Measurements from ENCODE around the gene HOXD3. TPM values are rescaled to one million over a fixed set of nuclear protein-coding genes. Genes with fewer than 3 reads are reported as not detected.
A peak's percentile ranks its signal among the peaks of the same experiment; 100 is the strongest.

Gene HOXD3
- total RNA-seq, 8 experiments from 2014 or later, result 8.9 to 47.6 (median 22.3) TPM

- 0 to 20% (median 0%) methylated on average over 1 to 9 of the region's 98 CpGs; no CpG with 5 or more reads in 4 of the 10 experiments for WGBS, 10 experiments
- ATAC-seq (replicated peaks in 6 of 8), result peak; percentile 30 to 69 (median 57)
- Histone ChIP-seq H3K27ac (peak overlapping the region in 1 of 2 donors; percentile 58), H3K4me3 (peak overlapping the region; percentile 41 to 76 (median 55)), H3K4me1 (replicated peaks in 1 of 2) (peaks cover 13 to 19% of the 10 kb centered on the region in 2 donors)
- in situ Hi-C loops (cut with MboI; ENCODE audit: low pct_unique_long_range_greater_than_20kb in 2 of 9, low sequenced_read_pairs in 9 of 9, unreplicated experiment in 9 of 9), result no loop called here
These were observed 31.9 kb downstream of the HOXD3 start for GRCh38 chr2:176188774-176189680.

GRCh38 chr2:176189681-176190641 is 32.9 kb downstream of the HOXD3 start:
- Histone ChIP-seq H3K4me3 (peak overlapping the region; percentile 41 to 76 (median 55)), H3K27ac (peak overlapping the region in 1 of 2 donors; percentile 58), H3K4me1 (replicated peaks in 1 of 2) (peaks cover 13 to 19% of the 10 kb centered on the region in 2 donors)
- in situ Hi-C loops (cut with MboI; ENCODE audit: low pct_unique_long_range_greater_than_20kb in 2 of 9, low sequenced_read_pairs in 9 of 9, unreplicated experiment in 9 of 9), result no loop called here
- 0 to 97% (median 58%) methylated on average over 2 to 14 of the region's 28 CpGs; no CpG with 5 or more reads in 1 of the 10 experiments for WGBS, 10 experiments
- no peak for ATAC-seq (replicated peaks in 6 of 8)

- no peak for ATAC-seq (replicated peaks in 6 of 8)
- Histone ChIP-seq H3K27ac (no peak overlapping the region), H3K4me3 (no peak overlapping the region), H3K4me1 (replicated peaks in 1 of 2) (peaks cover 11 to 19% of the 10 kb centered on the region in 2 donors)
- 0 to 86% (median 29%) methylated on average over 1 of the region's 1 CpG for WGBS, 10 experiments
- in situ Hi-C loops (cut with MboI; ENCODE audit: low pct_unique_long_range_greater_than_20kb in 2 of 9, low sequenced_read_pairs in 9 of 9, unreplicated experiment in 9 of 9), result no loop called here
These were observed 35.2 kb downstream of the HOXD3 start for GRCh38 chr2:176192351-176192750.

- WGBS, 10 experiments, result 0 to 33% (median 0%) methylated on average over 1 of the region's 1 CpG
- in situ Hi-C loops (cut with MboI; ENCODE audit: low pct_unique_long_range_greater_than_20kb in 2 of 9, low sequenced_read_pairs in 9 of 9, unreplicated experiment in 9 of 9), result no loop called here
- Histone ChIP-seq H3K4me3 (no peak overlapping the region), H3K27ac (no peak overlapping the region), H3K4me1 (replicated peaks in 1 of 2) (peaks cover 11 to 19% of the 10 kb centered on the region in 2 donors)
- ATAC-seq (replicated peaks in 6 of 8), result peak in 3 of 8 experiments; percentile 12 to 50 (median 13)
These were observed 35.9 kb downstream of the HOXD3 start for GRCh38 chr2:176193048-176193447.

GRCh38 chr2:176199902-176200301 is 42.8 kb downstream of the HOXD3 start:
- H3K4me1 ChIP-seq (replicated peaks in 1 of 2), result no peaks in the 10 kb centered on the region
- no peak overlapping the region for H3K4me3 ChIP-seq
- H3K27ac ChIP-seq, result no peak overlapping the region
- ATAC-seq (replicated peaks in 6 of 8), result no peak
- in situ Hi-C loops (cut with MboI; ENCODE audit: low pct_unique_long_range_greater_than_20kb in 2 of 9, low sequenced_read_pairs in 9 of 9, unreplicated experiment in 9 of 9), result no loop called here

- in situ Hi-C loops (cut with MboI; ENCODE audit: low pct_unique_long_range_greater_than_20kb in 2 of 9, low sequenced_read_pairs in 9 of 9, unreplicated experiment in 9 of 9), result no loop called here
- no peaks in the 10 kb centered on the region for H3K4me1 ChIP-seq (replicated peaks in 1 of 2)
- 0 to 100% (median 89%) methylated on average over 1 to 16 of the region's 21 CpGs for WGBS, 10 experiments
- H3K27ac ChIP-seq, result no peak overlapping the region
- H3K4me3 ChIP-seq, result no peak overlapping the region
- ATAC-seq (replicated peaks in 6 of 8), result peak in 1 of 8 experiments; percentile 45
These were observed 43.9 kb downstream of the HOXD3 start for GRCh38 chr2:176200971-176201370.

- in situ Hi-C loops (cut with MboI; ENCODE audit: low pct_unique_long_range_greater_than_20kb in 2 of 9, low sequenced_read_pairs in 9 of 9, unreplicated experiment in 9 of 9), result no loop called here
- WGBS, 10 experiments, result 24 to 100% (median 87%) methylated on average over 1 to 7 of the region's 7 CpGs; no CpG with 5 or more reads in 2 of the 10 experiments
- Histone ChIP-seq H3K4me1 (replicated peaks in 1 of 2) (no peaks in the 10 kb centered on the region), H3K4me3 (no peak overlapping the region), H3K27ac (no peak overlapping the region)
- no peak for ATAC-seq (replicated peaks in 6 of 8)
These were observed 45.4 kb downstream of the HOXD3 start for GRCh38 chr2:176202491-176202890.

GRCh38 chr2:176205126-176205525 is 48.0 kb downstream of the HOXD3 start:
- Histone ChIP-seq H3K27ac (no peak overlapping the region), H3K4me1 (replicated peaks in 1 of 2) (no peaks in the 10 kb centered on the region), H3K4me3 (no peak overlapping the region)
- in situ Hi-C loops (cut with MboI; ENCODE audit: low pct_unique_long_range_greater_than_20kb in 2 of 9, low sequenced_read_pairs in 9 of 9, unreplicated experiment in 9 of 9), result no loop called here
- WGBS, 10 experiments, result 50 to 100% (median 86%) methylated on average over 1 of the region's 1 CpG; no CpG with 5 or more reads in 4 of the 10 experiments
- no peak for ATAC-seq (replicated peaks in 6 of 8)

GRCh38 chr2:176206136-176206535 is 49.0 kb downstream of the HOXD3 start:
- 94 to 100% (median 100%) methylated on average over 1 to 2 of the region's 2 CpGs; no CpG with 5 or more reads in 3 of the 10 experiments for WGBS, 10 experiments
- H3K4me3 ChIP-seq, result no peak overlapping the region
- no peak overlapping the region for H3K27ac ChIP-seq
- in situ Hi-C loops (cut with MboI; ENCODE audit: low pct_unique_long_range_greater_than_20kb in 2 of 9, low sequenced_read_pairs in 9 of 9, unreplicated experiment in 9 of 9), result no loop called here
- H3K4me1 ChIP-seq (replicated peaks in 1 of 2), result no peaks in the 10 kb centered on the region
- peak in 1 of 8 experiments; percentile 35 for ATAC-seq (replicated peaks in 6 of 8)

- ATAC-seq (replicated peaks in 6 of 8), result peak in 2 of 8 experiments; percentile 45 to 95
- H3K27ac ChIP-seq, result no peak overlapping the region
- H3K4me3 ChIP-seq, result no peak overlapping the region
- H3K4me1 ChIP-seq (replicated peaks in 1 of 2), result no peaks in the 10 kb centered on the region
- WGBS, 10 experiments, result 0 to 100% (median 71%) methylated on average over 1 to 2 of the region's 2 CpGs
- in situ Hi-C loops (cut with MboI; ENCODE audit: low pct_unique_long_range_greater_than_20kb in 2 of 9, low sequenced_read_pairs in 9 of 9, unreplicated experiment in 9 of 9), result no loop called here
These were observed 49.6 kb downstream of the HOXD3 start for GRCh38 chr2:176206682-176207081.

GRCh38 chr2:176211110-176211509 is 54.0 kb downstream of the HOXD3 start:
- in situ Hi-C loops (cut with MboI; ENCODE audit: low pct_unique_long_range_greater_than_20kb in 2 of 9, low sequenced_read_pairs in 9 of 9, unreplicated experiment in 9 of 9), result no loop called here
- peaks cover 0 to 7% of the 10 kb centered on the region in 2 donors for H3K4me1 ChIP-seq (replicated peaks in 1 of 2)
- H3K27ac ChIP-seq, result no peak overlapping the region
- no peak for ATAC-seq (replicated peaks in 6 of 8)
- no peak overlapping the region for H3K4me3 ChIP-seq
- 10 to 100% (median 75%) methylated on average over 1 of the region's 1 CpG; no CpG with 5 or more reads in 2 of the 10 experiments for WGBS, 10 experiments

- no peak overlapping the region for H3K4me3 ChIP-seq
- no peak for ATAC-seq (replicated peaks in 6 of 8)
- H3K27ac ChIP-seq, result no peak overlapping the region
- H3K4me1 ChIP-seq (replicated peaks in 1 of 2), result peaks cover 0 to 10% of the 10 kb centered on the region in 2 donors
- in situ Hi-C loops (cut with MboI; ENCODE audit: low pct_unique_long_range_greater_than_20kb in 2 of 9, low sequenced_read_pairs in 9 of 9, unreplicated experiment in 9 of 9), result no loop called here
These were observed 55.2 kb downstream of the HOXD3 start for GRCh38 chr2:176212276-176212675.

- Histone ChIP-seq H3K4me1 (replicated peaks in 1 of 2) (peaks cover 0 to 10% of the 10 kb centered on the region in 2 donors), H3K27ac (no peak overlapping the region), H3K4me3 (no peak overlapping the region)
- in situ Hi-C loops (cut with MboI; ENCODE audit: low pct_unique_long_range_greater_than_20kb in 2 of 9, low sequenced_read_pairs in 9 of 9, unreplicated experiment in 9 of 9), result no loop called here
- 33 to 100% (median 83%) methylated on average over 1 of the region's 1 CpG; no CpG with 5 or more reads in 2 of the 10 experiments for WGBS, 10 experiments
- ATAC-seq (replicated peaks in 6 of 8), result no peak
These were observed 56.3 kb downstream of the HOXD3 start for GRCh38 chr2:176213406-176213805.
